Muscle of leg (tissue), 11 donors: ENCODE measurements around the gene RNASET2. TPM values are rescaled to one million over a fixed set of nuclear protein-coding genes. Genes with fewer than 3 reads are reported as not detected.

Experiments
- DNase-seq: peaks from one replicate; pipeline ENCODE4 v3.0.0; 2013
- H3K27ac ChIP-seq: one replicate; pipeline ENCODE4 v1.5.1; 2013; ENCODE audit warnings: mild to moderate bottlenecking, low read length, control low read depth
- H3K27me3 ChIP-seq: one replicate; pipeline ENCODE4 v1.6.1; 2013; ENCODE audit warnings: low read length; ENCODE audit not compliant: control insufficient read depth, insufficient read depth
- H3K36me3 ChIP-seq: one replicate; pipeline ENCODE4 v1.6.1; 2013; ENCODE audit warnings: low read length; ENCODE audit not compliant: control insufficient read depth, insufficient read depth
- H3K4me1 ChIP-seq: one replicate; pipeline ENCODE4 v1.6.1; 2013; ENCODE audit warnings: low read length; ENCODE audit not compliant: control insufficient read depth, insufficient read depth
- H3K4me3 ChIP-seq: one replicate; pipeline ENCODE4 v1.5.1; 2013; ENCODE audit warnings: low read length, control low read depth
- H3K9me3 ChIP-seq: replicated peaks from 2 replicates; pipeline ENCODE4 v1.6.1; 2013; ENCODE audit warnings: low read depth, low read length; ENCODE audit not compliant: control insufficient read depth
- WGBS: methylation state at CpG from one replicate; pipeline ENCODE4 v1.1.5; 2013; ENCODE audit warnings: missing lambda C conversion rate; ENCODE audit not compliant: insufficient coverage; 5-methylcytosine and 5-hydroxymethylcytosine counted together
- polyA plus RNA-seq, 8 donors: library from polyadenylated mRNA; unstranded; fragments of 120-200 nt; gene quantifications; one replicate each; pipeline versions ENCODE4 v1.2.1 to v1.2.3, GENCODE V29; 2013; ENCODE audit warnings: inconsistent platforms in 1 of 8, low replicate concordance in 1 of 8; ENCODE audit not compliant: insufficient read length in 8 of 8, insufficient read depth in 1 of 8
- total RNA-seq: library from RNA; stranded (reverse); fragments of 120-200 nt; gene quantifications from one replicate; pipeline ENCODE4 v1.2.4, GENCODE V29; 2013

RNASET2 gene
- total and polyA plus RNA-seq, 9 donors, result 15.4 to 23.8 (median 17.9) TPM

DNA sequence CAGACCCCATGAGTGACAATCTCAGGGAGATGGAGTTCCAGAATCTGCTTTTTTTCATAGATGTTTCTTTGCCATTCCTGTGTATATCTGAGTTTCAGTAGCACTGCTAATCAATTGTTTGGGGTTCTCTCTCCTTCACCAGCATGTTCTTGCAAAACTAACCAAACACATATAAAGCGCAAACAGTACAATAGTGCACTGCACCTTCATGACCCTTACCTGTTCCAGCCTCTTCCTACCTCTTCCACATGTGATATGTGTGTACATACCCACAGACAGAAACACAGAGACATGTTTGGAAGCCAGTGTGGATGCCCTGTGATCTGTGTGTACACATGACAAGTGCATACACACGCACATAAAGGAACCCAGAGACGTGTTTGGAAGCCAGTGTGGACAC, 41.0 kb upstream of the RNASET2 start:
- H3K27ac ChIP-seq, result no peak overlapping the region
- no peak for DNase-seq
- H3K27me3 ChIP-seq, result no peaks in the 10 kb centered on the region
- H3K9me3 ChIP-seq, result no peaks in the 10 kb centered on the region
- peak overlapping the region; percentile 80 for H3K4me3 ChIP-seq
- peaks cover 8% of the 10 kb centered on the region for H3K4me1 ChIP-seq
- H3K36me3 ChIP-seq, result peaks cover 14% of the 10 kb centered on the region
- 50% methylated on average over 1 of the region's 3 CpGs for WGBS

GRCh38 chr6:166996406-166996805, 40.1 kb upstream of the RNASET2 start:
- no peak overlapping the region for H3K4me3 ChIP-seq
- DNase-seq, result no peak
- H3K4me1 ChIP-seq, result peaks cover 8% of the 10 kb centered on the region
- H3K36me3 ChIP-seq, result peaks cover 10% of the 10 kb centered on the region
- H3K9me3 ChIP-seq, result no peaks in the 10 kb centered on the region
- no peaks in the 10 kb centered on the region for H3K27me3 ChIP-seq
- WGBS, result 92% methylated on average over 4 of the region's 7 CpGs
- H3K27ac ChIP-seq, result no peak overlapping the region

- WGBS, result 33% methylated on average over 4 of the region's 10 CpGs
- Histone ChIP-seq H3K27ac (no peak overlapping the region), H3K4me3 (no peak overlapping the region), H3K4me1 (no peaks in the 10 kb centered on the region), H3K27me3 (no peaks in the 10 kb centered on the region), H3K9me3 (no peaks in the 10 kb centered on the region), H3K36me3 (peaks cover 3% of the 10 kb centered on the region)
- peak; percentile 45 for DNase-seq
These were observed 33.2 kb upstream of the RNASET2 start for GRCh38 chr6:166989427-166990032.

GRCh38 chr6:166988674-166989201, 32.4 kb upstream of the RNASET2 start:
- H3K27me3 ChIP-seq, result no peaks in the 10 kb centered on the region
- no peaks in the 10 kb centered on the region for H3K9me3 ChIP-seq
- no peak for DNase-seq
- H3K4me1 ChIP-seq, result no peaks in the 10 kb centered on the region
- WGBS, result no CpG with 5 or more reads among the region's 3 CpGs
- no peak overlapping the region for H3K4me3 ChIP-seq
- H3K27ac ChIP-seq, result no peak overlapping the region
- peaks cover 3% of the 10 kb centered on the region for H3K36me3 ChIP-seq

DNA sequence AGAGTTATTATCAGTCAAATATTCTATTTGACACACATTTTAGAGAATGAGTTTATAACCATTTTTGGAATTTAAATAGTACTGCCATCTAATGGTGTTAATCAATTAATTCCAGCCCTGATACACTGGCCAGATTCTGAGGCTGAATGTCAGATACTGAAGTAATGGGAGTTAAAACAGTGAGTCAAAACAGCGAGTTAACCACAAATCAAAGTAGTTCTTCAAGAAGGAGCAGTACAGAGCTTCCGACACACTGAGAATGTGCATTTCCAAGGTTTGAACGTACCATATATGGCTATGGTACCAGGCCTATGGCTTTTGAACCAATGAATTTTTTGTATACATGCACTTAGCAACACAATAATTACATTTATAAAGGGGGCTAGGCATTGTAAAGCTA, 31.6 kb upstream of the RNASET2 start:
- H3K27me3 ChIP-seq, result no peaks in the 10 kb centered on the region
- H3K36me3 ChIP-seq, result peaks cover 1% of the 10 kb centered on the region
- no peak overlapping the region for H3K4me3 ChIP-seq
- DNase-seq, result no peak
- H3K9me3 ChIP-seq, result no peaks in the 10 kb centered on the region
- no CpG with 5 or more reads among the region's 3 CpGs for WGBS
- H3K4me1 ChIP-seq, result no peaks in the 10 kb centered on the region
- no peak overlapping the region for H3K27ac ChIP-seq

GRCh38 chr6:166987448-166987847, 31.1 kb upstream of the RNASET2 start:
- Histone ChIP-seq H3K27me3 (no peaks in the 10 kb centered on the region), H3K27ac (no peak overlapping the region), H3K9me3 (no peaks in the 10 kb centered on the region), H3K4me1 (no peaks in the 10 kb centered on the region), H3K36me3 (no peaks in the 10 kb centered on the region), H3K4me3 (no peak overlapping the region)
- no CpG with 5 or more reads among the region's 6 CpGs for WGBS
- no peak for DNase-seq

DNA sequence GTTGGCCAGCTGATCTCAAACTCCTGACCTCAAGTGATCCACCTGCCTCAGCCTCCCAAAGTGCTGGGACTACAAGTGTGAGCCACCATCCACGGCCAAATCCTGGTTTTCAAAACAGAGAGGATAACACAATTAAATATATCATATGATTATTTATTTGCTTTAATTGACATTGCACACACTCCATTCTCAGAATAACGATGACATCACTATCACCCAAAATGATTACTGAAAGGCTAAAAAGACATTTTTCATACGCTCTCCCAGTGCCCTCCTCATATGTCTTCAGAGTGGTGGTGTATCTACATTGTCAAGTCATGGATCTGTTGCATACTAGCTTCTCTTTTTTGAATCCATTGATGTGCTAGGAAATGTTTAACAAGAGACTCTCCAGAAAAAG, 24.4 kb upstream of the RNASET2 start:
- Histone ChIP-seq H3K4me3 (no peak overlapping the region), H3K27ac (no peak overlapping the region), H3K36me3 (no peaks in the 10 kb centered on the region), H3K9me3 (no peaks in the 10 kb centered on the region), H3K27me3 (no peaks in the 10 kb centered on the region), H3K4me1 (no peaks in the 10 kb centered on the region)
- DNase-seq, result no peak
- no CpG with 5 or more reads among the region's 3 CpGs for WGBS

DNA sequence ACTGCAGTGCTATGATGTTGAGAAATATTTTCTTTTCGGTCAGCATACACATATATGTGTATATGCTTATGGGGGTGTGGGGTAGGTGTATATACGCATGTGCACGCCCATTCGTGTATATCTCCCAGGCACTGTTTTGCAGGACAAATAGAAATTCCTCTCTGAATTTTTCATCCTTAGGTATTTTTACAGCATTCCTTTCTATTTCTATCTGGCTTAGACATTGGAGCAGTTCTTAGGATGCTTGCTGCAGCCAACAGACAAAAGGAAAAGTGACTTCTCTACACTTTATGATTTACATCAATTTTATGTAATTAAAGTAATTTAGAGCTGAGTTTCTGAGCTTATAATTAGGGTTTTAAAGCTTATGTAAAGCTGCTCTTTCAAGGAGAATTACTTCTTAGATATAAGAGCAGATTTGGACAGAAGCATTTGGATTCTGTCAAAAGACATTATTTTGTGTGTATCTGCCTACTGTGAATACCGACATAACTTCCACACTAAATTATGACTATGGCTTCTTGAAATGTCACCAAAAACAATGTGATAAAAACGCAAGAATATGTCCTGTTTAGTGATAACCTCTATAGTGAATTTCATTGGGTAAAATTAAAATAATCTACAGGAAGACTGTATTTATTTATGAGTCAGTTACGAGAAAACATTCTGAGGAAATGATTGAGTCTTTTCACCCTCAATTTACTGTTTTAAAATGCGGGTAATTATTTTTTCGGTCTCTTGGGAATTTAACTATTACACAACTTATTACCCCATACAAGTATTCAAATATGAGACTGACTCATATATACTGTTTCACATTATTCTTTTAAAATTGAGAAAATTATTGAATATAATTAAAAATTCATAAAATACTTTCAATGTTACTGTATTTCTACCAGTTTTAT, 21.5 kb upstream of the RNASET2 start:
- no peak overlapping the region for H3K4me3 ChIP-seq
- no peaks in the 10 kb centered on the region for H3K9me3 ChIP-seq
- no CpG with 5 or more reads among the region's 9 CpGs for WGBS
- no peaks in the 10 kb centered on the region for H3K27me3 ChIP-seq
- DNase-seq, result no peak
- no peak overlapping the region for H3K27ac ChIP-seq
- no peaks in the 10 kb centered on the region for H3K4me1 ChIP-seq
- H3K36me3 ChIP-seq, result no peaks in the 10 kb centered on the region

- Histone ChIP-seq H3K27me3 (no peaks in the 10 kb centered on the region), H3K9me3 (no peaks in the 10 kb centered on the region), H3K36me3 (no peaks in the 10 kb centered on the region), H3K4me3 (no peak overlapping the region), H3K4me1 (no peaks in the 10 kb centered on the region), H3K27ac (no peak overlapping the region)
- no peak for DNase-seq
- 100% methylated on average over 1 of the region's 2 CpGs for WGBS
These were observed 20.3 kb upstream of the RNASET2 start for GRCh38 chr6:166976636-166977035.

DNA sequence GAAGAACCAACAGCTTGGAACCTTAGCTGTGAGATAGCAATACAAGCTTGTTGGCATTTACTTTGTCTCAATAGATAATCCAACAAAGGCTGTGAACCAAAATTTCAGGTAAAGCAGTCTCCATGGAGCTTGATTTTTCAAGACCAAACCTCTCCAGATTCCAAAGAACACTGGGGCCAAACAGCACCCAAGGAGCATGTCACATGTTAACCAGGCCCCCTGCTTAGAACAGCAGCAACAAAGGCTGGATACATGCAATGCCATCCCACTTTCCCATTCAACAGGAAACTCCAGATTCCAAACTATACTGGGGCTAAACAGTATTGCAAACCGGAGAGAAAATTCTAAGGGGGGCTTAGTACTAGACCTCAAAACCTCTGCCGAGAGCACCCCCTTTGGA, 15.8 kb upstream of the RNASET2 start:
- 100% methylated on average over 2 of the region's 2 CpGs for WGBS

More for the DNA sequence above, 15.8 kb upstream of the RNASET2 start:
- H3K4me1 ChIP-seq, result no peaks in the 10 kb centered on the region
- no peak overlapping the region for H3K4me3 ChIP-seq
- DNase-seq, result no peak
- no peak overlapping the region for H3K27ac ChIP-seq
- no peaks in the 10 kb centered on the region for H3K36me3 ChIP-seq
- H3K27me3 ChIP-seq, result no peaks in the 10 kb centered on the region
- H3K9me3 ChIP-seq, result peaks cover 4% of the 10 kb centered on the region
